ENCODE measurements around the gene TNS1. TPM values are rescaled to one million over a fixed set of nuclear protein-coding genes. Genes with fewer than 3 reads are reported as not detected.

TNS1 gene
- total RNA-seq, 1 donor from 2014 or later: 0.13 TPM

DNA sequence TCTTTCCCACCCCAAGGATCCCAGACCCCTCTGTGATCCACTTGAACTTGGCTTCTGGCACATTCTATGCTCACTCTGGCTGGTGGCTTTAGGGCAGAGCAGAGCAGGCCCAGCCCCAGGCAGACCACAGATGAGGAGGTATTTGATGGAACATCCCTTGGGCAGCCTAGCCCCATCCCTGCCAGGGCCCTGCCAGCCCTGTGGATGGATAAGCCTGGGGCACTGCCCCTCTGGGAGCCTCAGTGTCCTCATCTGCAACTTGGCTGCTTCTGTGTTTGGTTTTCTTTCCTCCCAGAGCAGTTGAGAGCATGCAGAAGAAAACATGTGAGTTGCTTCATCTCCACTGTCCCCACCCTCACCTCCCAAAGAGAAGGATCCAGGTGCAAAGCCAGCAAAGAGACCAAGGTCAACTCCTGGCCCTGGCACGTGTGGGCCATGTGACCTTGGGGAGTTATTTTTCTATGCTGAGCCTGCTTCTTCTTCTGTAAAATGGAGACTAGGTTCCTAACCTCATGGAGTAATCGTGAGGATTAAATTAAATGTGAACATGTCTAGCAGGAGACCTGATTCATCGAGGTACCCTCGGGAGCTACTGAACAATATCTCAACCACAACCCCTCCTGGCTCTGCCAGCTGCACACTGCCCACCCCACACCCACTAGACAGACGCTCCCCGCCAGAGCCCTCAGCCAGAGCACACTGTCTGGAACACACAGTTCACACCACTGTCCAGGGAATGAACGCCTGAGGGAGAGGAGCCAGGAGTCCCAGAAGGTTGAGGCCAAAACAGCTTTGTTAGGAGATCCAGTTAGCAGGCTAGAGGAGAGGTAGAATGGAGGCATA, 14.6 kb upstream of the TNS1 start:
- H3K4me1 Mint-ChIP-seq: peaks cover 6% of the 10 kb centered on the region
- no peak overlapping the region for H3K27ac Mint-ChIP-seq
- peaks cover 12% of the 10 kb centered on the region for H3K27me3 Mint-ChIP-seq
- H3K36me3 Mint-ChIP-seq (ENCODE audit: low read depth): no peaks in the 10 kb centered on the region
- CTCF ChIA-PET: no interaction called here
- no peaks in the 10 kb centered on the region for H3K9me3 Mint-ChIP-seq
- POLR2A ChIA-PET: no interaction called here
- TF ChIP-seq, protein P1, sequence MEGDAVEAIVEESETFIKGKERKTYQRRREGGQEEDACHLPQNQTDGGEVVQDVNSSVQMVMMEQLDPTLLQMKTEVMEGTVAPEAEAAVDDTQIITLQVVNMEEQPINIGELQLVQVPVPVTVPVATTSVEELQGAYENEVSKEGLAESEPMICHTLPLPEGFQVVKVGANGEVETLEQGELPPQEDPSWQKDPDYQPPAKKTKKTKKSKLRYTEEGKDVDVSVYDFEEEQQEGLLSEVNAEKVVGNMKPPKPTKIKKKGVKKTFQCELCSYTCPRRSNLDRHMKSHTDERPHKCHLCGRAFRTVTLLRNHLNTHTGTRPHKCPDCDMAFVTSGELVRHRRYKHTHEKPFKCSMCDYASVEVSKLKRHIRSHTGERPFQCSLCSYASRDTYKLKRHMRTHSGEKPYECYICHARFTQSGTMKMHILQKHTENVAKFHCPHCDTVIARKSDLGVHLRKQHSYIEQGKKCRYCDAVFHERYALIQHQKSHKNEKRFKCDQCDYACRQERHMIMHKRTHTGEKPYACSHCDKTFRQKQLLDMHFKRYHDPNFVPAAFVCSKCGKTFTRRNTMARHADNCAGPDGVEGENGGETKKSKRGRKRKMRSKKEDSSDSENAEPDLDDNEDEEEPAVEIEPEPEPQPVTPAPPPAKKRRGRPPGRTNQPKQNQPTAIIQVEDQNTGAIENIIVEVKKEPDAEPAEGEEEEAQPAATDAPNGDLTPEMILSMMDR (IDR thresholded peaks at IDR 0.05): no peak
- H3K4me3 Mint-ChIP-seq: no peak overlapping the region
- intact Hi-C loops (cut with micrococcal nuclease): no loop called here
- ATAC-seq (ENCODE audit: low read depth) (no peak), DNase-seq (no peak)

DNA sequence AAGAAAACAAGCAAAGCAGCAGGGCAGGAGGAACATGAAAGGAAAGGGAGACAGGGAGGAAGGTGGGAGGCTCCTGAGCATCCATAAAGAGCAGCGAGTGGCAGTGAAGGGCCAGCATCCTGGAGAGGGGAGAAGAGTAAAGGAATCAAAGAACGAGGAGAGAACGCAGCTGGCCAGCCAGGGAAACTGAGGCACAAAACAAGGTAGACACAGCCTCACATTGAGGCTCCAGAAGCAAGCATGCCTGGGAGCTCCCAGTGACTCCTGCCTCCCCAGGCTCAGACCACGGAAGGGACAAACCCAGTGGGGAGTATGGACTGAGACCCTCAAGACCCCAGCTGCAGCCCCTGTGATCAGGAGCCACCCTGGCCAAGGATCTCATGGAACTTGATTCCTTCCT, 14.0 kb upstream of the TNS1 start:
- H3K36me3 Mint-ChIP-seq (ENCODE audit: low read depth): no peaks in the 10 kb centered on the region
- H3K9me3 Mint-ChIP-seq: no peaks in the 10 kb centered on the region
- intact Hi-C loops (cut with micrococcal nuclease): no loop called here
- H3K4me3 Mint-ChIP-seq: no peak overlapping the region
- POLR2A ChIA-PET: no interaction called here
- DNase-seq (no peak), ATAC-seq (ENCODE audit: low read depth) (no peak)
- TF ChIP-seq, protein P1 (IDR thresholded peaks at IDR 0.05): no peak
- H3K27me3 Mint-ChIP-seq: peaks cover 18% of the 10 kb centered on the region
- CTCF ChIA-PET: no interaction called here
- peaks cover 6% of the 10 kb centered on the region for H3K4me1 Mint-ChIP-seq
- no peak overlapping the region for H3K27ac Mint-ChIP-seq

DNA sequence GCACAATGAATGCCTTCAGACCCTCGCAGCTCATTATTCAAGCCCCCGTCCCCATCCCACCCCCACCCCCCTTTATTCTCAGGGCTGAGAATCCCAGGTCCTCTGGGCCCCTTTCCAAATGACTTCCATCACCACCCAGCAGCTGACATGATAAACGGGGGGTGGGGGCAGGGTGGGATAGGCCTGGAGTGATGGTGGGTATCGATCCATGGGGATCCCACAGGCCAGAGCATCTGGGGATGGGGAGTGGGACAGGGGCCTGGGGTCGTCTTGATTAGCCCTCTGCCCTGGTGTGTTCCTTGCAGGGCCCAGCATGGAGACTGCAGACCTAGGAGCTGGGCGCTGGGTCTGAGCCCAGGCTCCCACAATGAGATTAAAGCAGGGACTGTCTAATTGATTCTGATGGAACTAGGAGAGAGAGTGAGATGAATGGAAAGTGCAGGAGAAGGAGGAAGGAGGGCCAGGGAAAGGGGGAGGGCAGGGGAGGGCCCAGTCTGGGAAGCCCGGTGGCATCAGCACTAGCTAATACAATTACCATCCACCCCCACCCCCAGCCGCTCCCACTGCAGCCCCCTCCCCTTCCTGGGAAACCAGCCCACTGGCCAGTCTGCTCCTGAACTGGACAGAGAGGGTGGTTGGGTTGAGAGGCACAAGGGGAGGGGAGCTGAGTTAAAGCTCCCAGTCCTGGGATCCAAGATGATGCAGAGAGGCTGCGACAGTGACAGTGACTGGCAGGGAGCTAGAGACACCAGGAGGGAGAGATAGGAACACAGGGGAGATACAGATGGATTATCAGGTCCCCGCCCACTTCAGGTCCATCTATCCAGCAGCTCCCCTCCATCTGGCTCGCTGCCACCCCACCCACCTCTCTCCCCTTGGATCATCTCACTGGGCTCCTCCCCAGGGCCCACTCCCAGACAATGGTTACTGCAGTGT, 13.1 kb upstream of the TNS1 start:
- POLR2A ChIA-PET: interaction anchor here (0.7 kb wide), 1 partner anchor 129 kb away, joined by 8 read pairs; no protein-coding TSS in a partner anchor
- CTCF ChIA-PET: no interaction called here

DNA sequence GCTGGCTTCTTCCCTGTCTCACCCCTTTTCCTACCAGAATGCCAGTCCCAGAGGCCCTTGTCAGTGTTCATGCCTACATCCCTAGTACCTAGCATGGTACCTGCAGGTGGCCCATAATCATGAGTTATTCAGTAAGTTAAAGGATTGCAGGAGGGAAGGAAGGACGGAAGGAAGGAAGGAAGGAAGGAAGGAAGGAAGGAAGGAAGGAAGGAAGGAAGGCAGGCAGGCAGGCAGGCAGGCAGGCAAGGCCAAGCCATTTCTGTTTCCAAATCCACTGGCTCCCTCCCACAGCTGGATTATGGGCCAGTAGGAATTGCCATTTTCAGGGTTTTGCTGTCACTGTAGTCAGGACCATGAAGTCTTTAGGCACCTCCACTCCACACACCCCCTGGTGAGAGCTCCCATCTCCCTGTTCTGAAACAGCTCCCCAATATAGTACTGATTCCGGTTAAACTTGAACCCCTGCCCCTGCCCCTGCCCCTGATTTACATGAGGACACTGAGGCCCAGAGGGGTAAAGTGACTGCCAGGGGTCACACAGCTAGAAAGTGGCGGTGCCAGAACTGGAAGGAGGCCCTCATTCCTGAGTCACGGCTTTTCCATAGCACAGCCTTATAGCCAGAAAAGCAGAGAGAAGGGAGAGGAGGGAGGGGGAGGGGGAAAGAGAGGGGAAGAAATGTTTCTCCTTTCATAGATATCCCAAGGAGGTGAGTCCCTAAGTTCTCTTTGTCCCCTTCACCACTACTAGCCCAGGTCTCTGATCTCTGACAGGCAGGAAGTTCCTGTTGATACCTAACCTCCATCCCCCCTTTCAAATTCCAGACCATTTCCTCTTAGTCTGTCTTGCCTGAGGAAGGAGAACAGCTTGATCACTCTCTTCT, 12.2 kb upstream of the TNS1 start:
- CTCF ChIA-PET: no interaction called here
- intact Hi-C loops (cut with micrococcal nuclease): no loop called here
- TF ChIP-seq, protein P1 (IDR thresholded peaks at IDR 0.05): no peak
- Mint-ChIP-seq H3K9me3 (no peaks in the 10 kb centered on the region), H3K27ac (no peak overlapping the region), H3K36me3 (ENCODE audit: low read depth) (no peaks in the 10 kb centered on the region), H3K4me3 (no peak overlapping the region), H3K4me1 (peaks cover 10% of the 10 kb centered on the region), H3K27me3 (peaks cover 28% of the 10 kb centered on the region)
- DNase-seq: no peak
- POLR2A ChIA-PET: interaction anchor here (0.7 kb wide), 1 partner anchor 128 kb away, joined by 8 read pairs; no protein-coding TSS in a partner anchor
- no peak for ATAC-seq (ENCODE audit: low read depth)

More for the DNA sequence above, 13.1 kb upstream of the TNS1 start:
- Mint-ChIP-seq H3K27ac (no peak overlapping the region), H3K4me1 (peaks cover 8% of the 10 kb centered on the region), H3K4me3 (no peak overlapping the region), H3K27me3 (peaks cover 25% of the 10 kb centered on the region), H3K36me3 (ENCODE audit: low read depth) (no peaks in the 10 kb centered on the region), H3K9me3 (no peaks in the 10 kb centered on the region)
- intact Hi-C loops (cut with micrococcal nuclease): no loop called here
- ATAC-seq (ENCODE audit: low read depth): no peak
- DNase-seq: no peak
- TF ChIP-seq, protein P1 (IDR thresholded peaks at IDR 0.05): no peak

All from activated B cell treated with CpG ODN at 0.5 μM for 24 hours (primary cell).